NCI-H2171 treated with DMSO at 0.1 percent for 48 hours (cell line): ENCODE results near the gene MARVELD2.

Experiments
- DNase-seq: peaks from one replicate; lab custom pipeline; 2025; lab: John Stamatoyannopoulos, UW

The MARVELD2 gene

GRCh38 chr5:69493396-69494133 lies 78.6 kb downstream of the MARVELD2 start:
- DNase-seq = no peak
